Measurements from ENCODE around the gene AMT. TPM values are rescaled to one million over a fixed set of nuclear protein-coding genes. Genes with fewer than 3 reads are reported as not detected.
"Not testable (repeated sequence)": the region's sequence is repeated elsewhere in the genome, so short reads cannot be mapped to it uniquely, and the experiment has no call there.

The AMT gene
- total and polyA plus RNA-seq, 2 donors from 2014 or later, result 15.2 to 44.1 TPM

- Histone ChIP-seq H3K4me1 (ENCODE audit: control insufficient read depth in 2 of 3, insufficient read depth in 2 of 3, low read depth in 1 of 3, low read length in 3 of 3) (peaks cover 0 to 16% (median 5%) of the 10 kb centered on the region in 3 donors), H3K9me3 (ENCODE audit: control insufficient read depth in 2 of 3, insufficient read depth in 1 of 3, low read length in 3 of 3) (no peaks in the 10 kb centered on the region), H3K36me3 (ENCODE audit: control insufficient read depth in 2 of 3, insufficient read depth in 3 of 3, low read length in 3 of 3) (peaks cover 0 to 7% (median 0%) of the 10 kb centered on the region in 3 donors), H3K4me3 (ENCODE audit: low read length in 3 of 3) (no peak overlapping the region), H3K27me3 (ENCODE audit: control insufficient read depth, insufficient read depth, low read length) (no peaks in the 10 kb centered on the region), H3K9ac (ENCODE audit: low read length in 3 of 3) (no peak overlapping the region), H3K27ac (ENCODE audit: low read depth in 2 of 2, low read length in 2 of 2) (no peak overlapping the region)
- no peak for TF ChIP-seq CTCF (IDR thresholded peaks at IDR 0.05; ENCODE audit: borderline replicate concordance, extremely low read depth, insufficient read depth)
- intact Hi-C loops (cut with DNase I), result no loop called here
- DNase-seq, result no peak
- FAIRE-seq, result no peak
These were observed 22.8 kb downstream of the AMT start for GRCh38 chr3:49399461-49399860.

GRCh38 chr3:49397470-49397869 lies 24.8 kb downstream of the AMT start:
- no peak for TF ChIP-seq CTCF (IDR thresholded peaks at IDR 0.05; ENCODE audit: borderline replicate concordance, extremely low read depth, insufficient read depth)
- DNase-seq, result peak in 2 of 5 donors; percentile 42 to 60
- intact Hi-C loops (cut with DNase I), result no loop called here
- Histone ChIP-seq H3K9me3 (ENCODE audit: control insufficient read depth in 2 of 3, insufficient read depth in 1 of 3, low read length in 3 of 3) (no peaks in the 10 kb centered on the region), H3K27me3 (ENCODE audit: control insufficient read depth, insufficient read depth, low read length) (no peaks in the 10 kb centered on the region), H3K9ac (ENCODE audit: low read length in 3 of 3) (no peak overlapping the region), H3K27ac (ENCODE audit: low read depth in 2 of 2, low read length in 2 of 2) (peak overlapping the region in 1 of 2 donors; percentile 47), H3K4me3 (ENCODE audit: low read length in 3 of 3) (peak overlapping the region in 2 of 3 donors; percentile 6 to 10), H3K4me1 (ENCODE audit: control insufficient read depth in 2 of 3, insufficient read depth in 2 of 3, low read depth in 1 of 3, low read length in 3 of 3) (peaks cover 0 to 16% (median 5%) of the 10 kb centered on the region in 3 donors), H3K36me3 (ENCODE audit: control insufficient read depth in 2 of 3, insufficient read depth in 3 of 3, low read length in 3 of 3) (peaks cover 0 to 7% (median 0%) of the 10 kb centered on the region in 3 donors)
- no peak for FAIRE-seq

GRCh38 chr3:49391310-49391709 lies 31.0 kb downstream of the AMT start:
- H3K4me3 ChIP-seq (ENCODE audit: low read length in 3 of 3); H3K27me3 ChIP-seq (ENCODE audit: control insufficient read depth, insufficient read depth, low read length); H3K27ac ChIP-seq (ENCODE audit: low read depth in 2 of 2, low read length in 2 of 2); FAIRE-seq; H3K4me1 ChIP-seq (ENCODE audit: control insufficient read depth in 2 of 3, insufficient read depth in 2 of 3, low read depth in 1 of 3, low read length in 3 of 3); DNase-seq; H3K9me3 ChIP-seq (ENCODE audit: control insufficient read depth in 2 of 3, insufficient read depth in 1 of 3, low read length in 3 of 3); intact Hi-C loops (cut with DNase I); H3K9ac ChIP-seq (ENCODE audit: low read length in 3 of 3); H3K36me3 ChIP-seq (ENCODE audit: control insufficient read depth in 2 of 3, insufficient read depth in 3 of 3, low read length in 3 of 3): not testable (repeated sequence)

- no peaks in the 10 kb centered on the region for H3K27me3 ChIP-seq (ENCODE audit: control insufficient read depth, insufficient read depth, low read length)
- intact Hi-C loops (cut with DNase I), result no loop called here
- FAIRE-seq, result no peak
- H3K4me1 ChIP-seq (ENCODE audit: control insufficient read depth in 2 of 3, insufficient read depth in 2 of 3, low read depth in 1 of 3, low read length in 3 of 3), result peaks cover 0 to 4% (median 2%) of the 10 kb centered on the region in 3 donors
- no peak for TF ChIP-seq CTCF (IDR thresholded peaks at IDR 0.05; ENCODE audit: borderline replicate concordance, extremely low read depth, insufficient read depth)
- H3K9me3 ChIP-seq (ENCODE audit: control insufficient read depth in 2 of 3, insufficient read depth in 1 of 3, low read length in 3 of 3), result no peaks in the 10 kb centered on the region
- H3K27ac ChIP-seq (ENCODE audit: low read depth in 2 of 2, low read length in 2 of 2), result no peak overlapping the region
- DNase-seq, result no peak
- H3K36me3 ChIP-seq (ENCODE audit: control insufficient read depth in 2 of 3, insufficient read depth in 3 of 3, low read length in 3 of 3), result no peaks in the 10 kb centered on the region
- H3K9ac ChIP-seq (ENCODE audit: low read length in 3 of 3), result no peak overlapping the region
- H3K4me3 ChIP-seq (ENCODE audit: low read length in 3 of 3), result no peak overlapping the region
These were observed 33.0 kb downstream of the AMT start for GRCh38 chr3:49389297-49389696.

Data from kidney (tissue), 14 donors.